Colonic mucosa (tissue), 4 donors: Measurements from ENCODE around the gene ASTN2. TPM values are rescaled to one million over a fixed set of nuclear protein-coding genes. Genes with fewer than 3 reads are reported as not detected.

Experiments used
- DNase-seq: peaks from one replicate; pipeline ENCODE4 v3.0.0-alpha.2; 2020
- H3K27ac ChIP-seq: fragments of 200-600 bp; one replicate; pipeline ENCODE4 v1.8.0; 2021
- H3K27me3 ChIP-seq: fragments of 200-600 bp; one replicate; pipeline ENCODE4 v1.8.0; 2021
- H3K36me3 ChIP-seq: fragments of 200-600 bp; one replicate; pipeline ENCODE4 v1.8.0; 2021
- H3K4me1 ChIP-seq: fragments of 200-600 bp; one replicate; pipeline ENCODE4 v1.8.0; 2021; ENCODE audit warnings: mild to moderate bottlenecking
- H3K4me3 ChIP-seq: fragments of 200-600 bp; one replicate; pipeline ENCODE4 v1.8.0; 2021
- H3K9ac ChIP-seq, 2 donors: one replicate each; pipeline ENCODE4 v1.7.0; 2013; ENCODE audit warnings: control low read depth in 2 of 2, low read depth in 2 of 2, low read length in 2 of 2
- H3K9me3 ChIP-seq: fragments of 200-600 bp; one replicate; pipeline ENCODE4 v1.8.0; 2021
- CTCF ChIP-seq: fragments of 200-600 bp; IDR thresholded peaks from one replicate; pipeline ENCODE4 v1.8.0; 2022; ENCODE audit warnings: antibody characterized with exemption, mild to moderate bottlenecking
- intact Hi-C: fragments of 100-400 bp; cut with DNase I; formaldehyde crosslinking; loops from one replicate; pipeline ENCODE4 v1.14.1; 2022
- total RNA-seq, 2 donors: library from RNA; stranded (reverse); fragmentation: NEBNext Ultra II Directional in 1 of 2; extraction: Animal tissue kit (Norgen Biotek cat#: 25700) in 1 of 2; gene quantifications; one replicate each; pipeline ENCODE4 v1.2.1, GENCODE V29; 2021
- donor health status: healthy.
- donor health status: DM: no; HTN: no; CAD: no.
- donor health status: DM: no; HTN: no; CAD: no.

Gene ASTN2
- total RNA-seq, 2 donors from 2014 or later: 2.5 to 6.1 TPM

- Histone ChIP-seq H3K36me3 (no peaks in the 10 kb centered on the region), H3K27ac (no peak overlapping the region), H3K4me3 (no peak overlapping the region), H3K9ac (no peak overlapping the region), H3K4me1 (no peaks in the 10 kb centered on the region), H3K27me3 (no peaks in the 10 kb centered on the region), H3K9me3 (no peaks in the 10 kb centered on the region)
- no peak for DNase-seq
- intact Hi-C loops: no loop called here
- no peak for TF ChIP-seq CTCF
Measured at GRCh38 chr9:117403403-117403811, 11.4 kb downstream of the ASTN2 start.

GRCh38 chr9:117400171-117400570, 14.7 kb downstream of the ASTN2 start:
- intact Hi-C loops: no loop called here
- Histone ChIP-seq H3K27ac (no peak overlapping the region), H3K9ac (no peak overlapping the region), H3K4me1 (no peaks in the 10 kb centered on the region), H3K9me3 (no peaks in the 10 kb centered on the region), H3K27me3 (no peaks in the 10 kb centered on the region), H3K36me3 (no peaks in the 10 kb centered on the region), H3K4me3 (no peak overlapping the region)
- DNase-seq: no peak
- no peak for TF ChIP-seq CTCF

GRCh38 chr9:117395151-117395650, 19.7 kb downstream of the ASTN2 start:
- no peaks in the 10 kb centered on the region for H3K36me3 ChIP-seq
- no peaks in the 10 kb centered on the region for H3K27me3 ChIP-seq
- no peak overlapping the region for H3K9ac ChIP-seq
- no peaks in the 10 kb centered on the region for H3K4me1 ChIP-seq
- H3K9me3 ChIP-seq: no peaks in the 10 kb centered on the region
- no peak overlapping the region for H3K27ac ChIP-seq
- intact Hi-C loops: no loop called here
- no peak overlapping the region for H3K4me3 ChIP-seq
- TF ChIP-seq CTCF: no peak
- DNase-seq: no peak

DNA sequence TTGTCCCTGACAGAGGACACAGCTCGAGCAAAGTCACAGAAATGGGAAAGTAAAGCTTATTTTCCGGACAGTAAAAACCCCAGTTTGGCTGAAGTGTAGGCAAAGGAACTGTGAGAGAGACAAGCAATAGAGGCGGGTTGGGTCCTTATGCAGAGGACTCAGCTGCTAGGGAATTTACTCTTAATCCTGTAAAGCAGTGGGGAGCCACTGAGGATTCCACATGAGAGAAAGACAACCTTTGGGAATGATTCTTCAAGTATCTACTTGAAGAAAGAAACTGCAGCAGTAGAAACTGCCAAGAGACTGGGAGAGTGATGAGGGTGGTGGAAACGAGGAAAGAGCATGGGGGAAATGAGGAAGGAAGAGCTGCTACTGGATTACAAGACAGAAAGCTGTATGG, 20.2 kb downstream of the ASTN2 start:
- Histone ChIP-seq H3K4me3 (no peak overlapping the region), H3K27me3 (no peaks in the 10 kb centered on the region), H3K9me3 (no peaks in the 10 kb centered on the region), H3K4me1 (no peaks in the 10 kb centered on the region), H3K9ac (no peak overlapping the region), H3K36me3 (no peaks in the 10 kb centered on the region), H3K27ac (no peak overlapping the region)
- no peak for TF ChIP-seq CTCF
- no peak for DNase-seq
- intact Hi-C loops: no loop called here

DNA sequence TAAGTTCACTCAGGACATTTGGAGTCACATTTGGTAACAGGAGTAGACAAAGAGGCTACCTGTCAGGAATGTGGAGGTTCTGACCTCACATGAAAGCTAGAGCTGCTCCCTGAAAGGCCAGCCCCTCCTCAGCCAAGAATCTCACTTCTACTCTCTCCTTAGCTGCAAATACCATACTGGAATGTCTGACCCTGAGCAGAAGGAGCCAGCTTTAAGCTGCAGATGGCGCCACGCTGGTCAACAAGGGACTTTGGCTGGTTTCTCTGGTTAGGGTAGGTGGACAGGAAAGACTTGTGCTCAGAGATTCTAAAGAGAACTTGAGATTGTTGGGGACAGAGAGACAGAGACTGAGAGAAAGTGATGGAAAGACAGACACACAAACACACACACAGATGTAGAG, 21.9 kb downstream of the ASTN2 start:
- no peak for DNase-seq
- Histone ChIP-seq H3K9me3 (no peaks in the 10 kb centered on the region), H3K9ac (no peak overlapping the region), H3K27ac (no peak overlapping the region), H3K4me1 (no peaks in the 10 kb centered on the region), H3K36me3 (no peaks in the 10 kb centered on the region), H3K27me3 (no peaks in the 10 kb centered on the region), H3K4me3 (no peak overlapping the region)
- intact Hi-C loops: no loop called here
- TF ChIP-seq CTCF: no peak

DNA sequence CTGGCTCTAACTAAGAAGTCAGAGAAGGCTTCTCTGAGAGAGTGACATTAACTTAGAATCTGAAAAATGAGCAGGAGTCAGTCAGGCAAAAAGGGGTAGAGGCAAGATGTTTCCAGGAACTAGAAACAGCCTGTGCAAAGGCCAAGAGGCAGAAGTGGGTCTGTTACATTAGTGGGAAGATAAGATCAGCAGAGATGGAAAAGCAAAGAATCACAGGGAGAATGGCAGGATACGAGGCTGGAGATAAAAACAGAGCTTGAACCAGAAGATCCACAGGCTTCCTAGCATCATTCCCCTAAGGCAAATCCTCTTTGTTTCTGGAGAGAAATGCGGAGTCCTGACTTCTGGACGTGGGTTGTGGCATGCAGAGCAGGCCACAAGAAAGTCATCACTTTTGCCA, 27.4 kb downstream of the ASTN2 start:
- TF ChIP-seq CTCF: no peak
- no peaks in the 10 kb centered on the region for H3K4me1 ChIP-seq
- DNase-seq: no peak
- no peak overlapping the region for H3K9ac ChIP-seq
- H3K4me3 ChIP-seq: no peak overlapping the region
- H3K27me3 ChIP-seq: no peaks in the 10 kb centered on the region
- no peak overlapping the region for H3K27ac ChIP-seq
- intact Hi-C loops: no loop called here
- H3K9me3 ChIP-seq: no peaks in the 10 kb centered on the region
- no peaks in the 10 kb centered on the region for H3K36me3 ChIP-seq
